ENCODE results near the gene ZNF423. TPM values are rescaled to one million over a fixed set of nuclear protein-coding genes. Genes with fewer than 3 reads are reported as not detected.

Gene ZNF423
- total RNA-seq, 2 experiments from 2014 or later = not detected

DNA sequence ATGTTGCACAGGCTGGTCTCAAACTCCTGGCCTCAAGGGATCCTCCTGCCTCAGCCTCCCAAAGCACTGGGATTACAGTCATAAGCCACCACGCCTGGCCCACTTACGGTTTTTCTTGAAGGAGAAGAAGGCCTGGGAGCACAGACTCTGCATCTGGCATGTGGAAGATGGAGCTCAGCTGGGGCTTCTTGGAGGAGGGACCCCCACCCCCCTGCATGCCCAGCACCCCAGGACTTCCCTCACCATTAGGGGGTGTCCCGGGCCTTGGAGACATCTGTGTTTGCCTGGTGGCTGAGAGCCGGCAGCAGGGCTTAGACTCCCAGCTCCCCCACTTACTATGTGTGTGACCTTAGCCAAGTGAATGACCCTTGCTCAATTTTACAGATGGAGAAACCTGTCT lies 204.7 kb downstream of the ZNF423 start:
- no peak for DNase-seq
- H3K27ac Mint-ChIP-seq = no peak overlapping the region
- ChIA-PET CTCF (no interaction called here), POLR2A (no interaction called here)
- H3K4me3 Mint-ChIP-seq = no peak overlapping the region
- H3K36me3 Mint-ChIP-seq (ENCODE audit: low read depth) = peaks cover 2% of the 10 kb centered on the region
- no peaks in the 10 kb centered on the region for H3K27me3 Mint-ChIP-seq
- no peaks in the 10 kb centered on the region for H3K4me1 Mint-ChIP-seq
- peaks cover 20% of the 10 kb centered on the region for H3K9me3 Mint-ChIP-seq

DNA sequence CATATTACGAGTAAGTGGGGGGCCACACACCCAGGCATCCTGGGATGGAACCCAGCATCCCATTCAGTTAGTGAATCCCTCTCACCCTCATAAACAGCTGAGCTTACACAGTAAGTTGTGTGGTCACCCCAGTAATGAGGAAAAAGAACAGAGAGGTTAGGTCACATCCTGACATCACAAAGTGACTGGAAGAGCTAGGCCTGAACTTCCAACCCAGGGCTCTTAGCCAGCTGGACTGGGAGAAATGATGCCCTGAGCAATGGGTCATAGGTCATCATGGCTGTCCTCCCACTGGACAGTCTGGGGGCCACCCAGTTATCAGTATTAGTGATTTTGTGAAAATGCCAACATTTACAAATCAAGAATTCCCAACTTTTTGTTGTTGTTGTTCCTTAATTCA lies 205.3 kb downstream of the ZNF423 start:
- POLR2A ChIA-PET = no interaction called here
- Mint-ChIP-seq H3K4me1 (no peaks in the 10 kb centered on the region), H3K36me3 (ENCODE audit: low read depth) (peaks cover 2% of the 10 kb centered on the region), H3K27ac (no peak overlapping the region), H3K9me3 (peaks cover 26% of the 10 kb centered on the region), H3K4me3 (no peak overlapping the region), H3K27me3 (no peaks in the 10 kb centered on the region)
- DNase-seq = no peak
- CTCF ChIA-PET = no interaction called here

DNA sequence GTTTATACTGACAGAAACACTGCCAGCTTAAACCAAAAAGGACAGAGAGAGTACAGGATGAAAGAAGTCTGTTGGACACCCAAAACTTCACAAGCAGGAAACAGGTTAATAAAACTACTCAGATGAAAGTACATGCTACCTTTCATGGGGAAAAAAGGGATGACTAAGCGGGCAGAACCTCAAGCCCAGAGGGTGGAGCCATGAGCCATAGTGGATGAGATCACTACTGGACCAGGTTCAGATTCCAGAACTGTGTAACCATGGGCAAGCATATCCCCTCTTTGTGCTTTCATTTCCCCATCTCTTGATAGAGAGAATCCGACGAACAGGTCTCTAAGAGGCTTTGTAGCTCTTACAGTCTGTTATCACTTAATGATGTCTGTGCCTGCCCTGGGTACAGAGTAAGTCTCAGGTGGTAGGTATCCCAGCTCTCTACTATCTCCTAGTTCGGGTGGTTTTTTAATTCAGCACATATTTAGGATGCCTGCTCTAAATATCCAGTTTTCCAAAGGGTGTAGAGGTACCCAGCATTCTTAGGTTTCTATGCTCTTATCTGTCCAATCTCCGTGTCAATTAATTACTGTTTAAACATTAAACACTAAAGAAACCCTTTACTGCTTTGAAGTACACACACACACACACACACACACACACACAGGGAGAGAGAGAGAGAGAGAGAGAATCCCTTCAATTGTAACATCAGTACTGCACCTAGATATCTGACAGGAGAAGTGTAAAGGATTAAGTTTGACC lies 206.7 kb downstream of the ZNF423 start:
- Mint-ChIP-seq H3K4me3 (no peak overlapping the region), H3K9me3 (peaks cover 26% of the 10 kb centered on the region), H3K4me1 (no peaks in the 10 kb centered on the region), H3K27me3 (no peaks in the 10 kb centered on the region), H3K36me3 (ENCODE audit: low read depth) (peaks cover 2% of the 10 kb centered on the region), H3K27ac (no peak overlapping the region)
- CTCF ChIA-PET = no interaction called here
- POLR2A ChIA-PET = no interaction called here
- DNase-seq = no peak

DNA sequence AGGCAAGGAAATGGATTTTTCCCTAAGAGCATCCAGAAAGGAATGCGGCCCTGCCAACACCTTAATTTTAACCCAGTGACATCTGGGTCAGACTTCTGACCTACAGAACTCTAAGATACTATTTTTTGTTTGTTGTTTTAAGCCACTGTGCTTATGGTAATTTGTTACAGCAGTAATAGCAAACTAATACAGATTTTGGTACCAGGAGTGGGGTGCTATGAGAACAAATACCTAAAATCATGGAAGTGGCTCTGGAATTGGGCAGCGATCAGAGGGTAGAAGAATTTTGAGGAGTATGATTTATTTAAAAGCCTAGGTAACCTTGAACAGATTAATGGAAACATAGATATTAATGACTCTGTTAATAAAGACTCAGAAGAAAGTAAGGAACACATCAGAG lies 208.2 kb downstream of the ZNF423 start:
- H3K4me1 Mint-ChIP-seq = no peaks in the 10 kb centered on the region
- H3K27ac Mint-ChIP-seq = no peak overlapping the region
- no peak overlapping the region for H3K4me3 Mint-ChIP-seq
- POLR2A ChIA-PET = no interaction called here
- no peak for DNase-seq
- H3K36me3 Mint-ChIP-seq (ENCODE audit: low read depth) = peaks cover 2% of the 10 kb centered on the region
- H3K27me3 Mint-ChIP-seq = no peaks in the 10 kb centered on the region
- H3K9me3 Mint-ChIP-seq = peaks cover 26% of the 10 kb centered on the region
- CTCF ChIA-PET = no interaction called here

DNA sequence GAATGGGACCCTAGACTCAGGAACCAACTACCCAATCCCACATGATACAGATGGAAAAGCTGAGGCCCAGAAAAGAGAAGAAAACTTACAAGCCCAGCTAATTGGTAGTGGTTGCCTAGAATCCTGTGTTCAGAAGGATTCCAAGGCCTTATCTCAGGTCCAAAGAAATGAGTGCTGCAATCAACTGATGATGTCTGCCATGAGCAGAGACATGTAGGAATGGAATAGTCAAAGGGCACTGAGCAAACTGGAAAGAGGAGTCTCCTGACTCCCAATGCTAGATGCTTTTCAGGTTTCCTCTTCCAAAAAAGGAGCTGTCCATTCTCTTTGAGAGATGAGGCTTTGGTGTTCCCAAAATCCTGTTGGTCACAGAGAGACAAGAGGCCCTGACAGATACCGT lies 210.6 kb downstream of the ZNF423 start:
- no peaks in the 10 kb centered on the region for H3K27me3 Mint-ChIP-seq
- H3K36me3 Mint-ChIP-seq (ENCODE audit: low read depth) = peaks cover 2% of the 10 kb centered on the region
- no peak overlapping the region for H3K27ac Mint-ChIP-seq
- H3K4me1 Mint-ChIP-seq = no peaks in the 10 kb centered on the region
- peaks cover 26% of the 10 kb centered on the region for H3K9me3 Mint-ChIP-seq
- no peak for DNase-seq
- H3K4me3 Mint-ChIP-seq = no peak overlapping the region
- CTCF ChIA-PET = no interaction called here
- POLR2A ChIA-PET = no interaction called here

DNA sequence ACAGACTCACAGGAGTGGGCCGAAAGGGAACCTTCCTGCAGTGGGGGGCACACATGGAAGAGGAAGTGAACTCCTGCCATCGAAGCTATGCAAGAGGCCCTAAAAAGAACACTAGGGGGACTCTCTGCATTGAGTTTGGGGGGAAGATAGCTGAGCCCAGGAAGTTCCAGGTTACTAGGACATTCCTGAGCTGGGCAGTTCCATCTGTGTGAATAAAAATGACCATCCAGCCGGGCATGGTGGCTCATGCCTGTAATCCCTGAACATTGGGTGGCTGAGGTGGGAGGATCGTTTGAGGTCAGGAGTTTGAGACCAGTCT lies 211.8 kb downstream of the ZNF423 start:
- no peak overlapping the region for H3K4me3 Mint-ChIP-seq
- POLR2A ChIA-PET = no interaction called here
- no peaks in the 10 kb centered on the region for H3K27me3 Mint-ChIP-seq
- CTCF ChIA-PET = interaction anchor here (0.6 kb wide), 1 partner anchor 469 kb away, joined by 3 read pairs; no protein-coding TSS in a partner anchor
- peaks cover 25% of the 10 kb centered on the region for H3K9me3 Mint-ChIP-seq
- peaks cover 2% of the 10 kb centered on the region for H3K36me3 Mint-ChIP-seq (ENCODE audit: low read depth)
- DNase-seq = no peak
- H3K4me1 Mint-ChIP-seq = no peaks in the 10 kb centered on the region
- H3K27ac Mint-ChIP-seq = no peak overlapping the region

DNA sequence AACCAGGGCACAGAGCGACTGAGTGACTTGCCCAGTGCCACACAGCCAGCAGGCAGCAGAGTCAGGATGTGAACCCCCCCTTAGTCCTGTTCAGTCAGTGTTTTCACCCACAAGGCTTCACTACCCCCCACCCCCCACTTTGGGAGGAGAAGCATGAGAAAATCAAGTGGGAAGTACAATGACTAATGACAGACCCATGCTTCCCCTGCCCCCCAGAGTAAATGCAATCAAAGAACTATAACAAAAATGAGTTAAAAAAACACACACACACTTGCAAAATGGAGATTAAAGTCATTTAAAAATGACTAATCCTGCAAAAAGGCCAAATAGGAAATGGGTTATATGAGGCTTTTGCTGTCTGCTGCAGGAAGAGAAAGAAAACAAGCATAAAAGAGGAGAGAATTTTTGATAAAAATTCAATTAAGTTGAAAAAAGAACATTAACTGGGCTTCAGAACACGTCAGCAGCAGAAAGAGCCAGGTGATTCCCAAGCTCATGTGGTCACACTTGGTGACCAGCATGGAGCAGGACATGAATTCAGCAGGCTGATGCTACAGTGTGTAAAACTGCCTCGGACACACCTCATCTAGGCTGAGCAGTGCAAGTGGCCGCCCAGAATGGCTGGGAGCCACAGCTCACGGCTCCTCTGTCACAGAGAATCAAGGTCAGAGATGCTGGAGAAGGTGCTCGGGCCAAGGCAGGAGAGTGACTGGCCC lies 212.3 kb downstream of the ZNF423 start:
- ChIA-PET CTCF (interaction anchor here (0.6 kb wide), 1 partner anchor 470 kb away, joined by 3 read pairs; no protein-coding TSS in a partner anchor), POLR2A (no interaction called here)
- Mint-ChIP-seq H3K36me3 (ENCODE audit: low read depth) (peaks cover 2% of the 10 kb centered on the region), H3K9me3 (peaks cover 19% of the 10 kb centered on the region), H3K27ac (no peak overlapping the region), H3K4me3 (no peak overlapping the region), H3K27me3 (no peaks in the 10 kb centered on the region), H3K4me1 (no peaks in the 10 kb centered on the region)
- DNase-seq = no peak

DNA sequence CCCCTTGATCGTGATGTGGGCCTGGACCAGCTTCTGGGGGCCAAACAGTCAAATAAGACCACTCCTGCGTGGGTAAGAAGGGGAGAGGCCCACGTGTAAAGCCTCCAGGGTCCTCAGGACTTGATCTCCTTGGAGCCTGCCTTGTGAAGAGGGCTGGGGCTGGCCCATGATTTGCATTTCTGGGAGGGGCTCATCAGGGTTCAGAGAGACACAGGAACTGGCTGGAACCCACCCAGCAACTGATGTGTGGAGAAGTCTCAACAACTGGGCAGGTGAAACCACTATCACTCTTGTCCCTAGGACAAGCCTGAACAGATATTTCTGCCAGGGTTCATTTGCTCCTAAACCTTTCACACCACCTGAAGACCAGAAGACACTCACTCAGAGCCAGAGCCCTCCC lies 214.7 kb downstream of the ZNF423 start:
- H3K4me1 Mint-ChIP-seq = no peaks in the 10 kb centered on the region
- H3K4me3 Mint-ChIP-seq = no peak overlapping the region
- DNase-seq = no peak
- no peak overlapping the region for H3K27ac Mint-ChIP-seq
- no peaks in the 10 kb centered on the region for H3K36me3 Mint-ChIP-seq (ENCODE audit: low read depth)
- H3K9me3 Mint-ChIP-seq = peaks cover 6% of the 10 kb centered on the region
- ChIA-PET CTCF (interaction anchor here (0.5 kb wide), 1 partner anchor 28 kb away, joined by 3 read pairs; no protein-coding TSS in a partner anchor), POLR2A (no interaction called here)
- no peaks in the 10 kb centered on the region for H3K27me3 Mint-ChIP-seq

DNA sequence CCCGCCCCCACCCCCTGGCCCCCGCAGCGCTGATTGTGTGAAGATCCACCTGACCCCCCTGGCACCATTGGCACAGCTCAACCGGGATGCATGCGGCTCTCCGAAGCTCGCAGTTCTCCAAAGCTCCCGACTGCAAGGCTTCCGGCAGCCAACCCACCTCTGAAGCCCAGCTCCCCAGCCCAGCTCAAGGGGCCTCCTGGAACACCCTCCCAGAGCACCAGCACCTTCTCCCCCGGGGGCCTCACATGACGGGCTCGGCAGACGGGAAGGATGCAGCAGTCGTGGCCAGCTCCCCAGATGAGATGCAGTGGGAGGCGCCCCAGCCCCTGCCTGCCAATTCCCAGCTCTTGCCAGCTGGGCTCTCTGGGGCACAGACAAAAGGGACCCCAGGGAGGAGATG lies 215.3 kb downstream of the ZNF423 start:
- no peaks in the 10 kb centered on the region for H3K4me1 Mint-ChIP-seq
- H3K4me3 Mint-ChIP-seq = no peak overlapping the region
- H3K9me3 Mint-ChIP-seq = no peaks in the 10 kb centered on the region
- no peak overlapping the region for H3K27ac Mint-ChIP-seq
- ChIA-PET POLR2A (no interaction called here), CTCF (no interaction called here)
- no peaks in the 10 kb centered on the region for H3K36me3 Mint-ChIP-seq (ENCODE audit: low read depth)
- no peak for DNase-seq
- H3K27me3 Mint-ChIP-seq = no peaks in the 10 kb centered on the region

DNA sequence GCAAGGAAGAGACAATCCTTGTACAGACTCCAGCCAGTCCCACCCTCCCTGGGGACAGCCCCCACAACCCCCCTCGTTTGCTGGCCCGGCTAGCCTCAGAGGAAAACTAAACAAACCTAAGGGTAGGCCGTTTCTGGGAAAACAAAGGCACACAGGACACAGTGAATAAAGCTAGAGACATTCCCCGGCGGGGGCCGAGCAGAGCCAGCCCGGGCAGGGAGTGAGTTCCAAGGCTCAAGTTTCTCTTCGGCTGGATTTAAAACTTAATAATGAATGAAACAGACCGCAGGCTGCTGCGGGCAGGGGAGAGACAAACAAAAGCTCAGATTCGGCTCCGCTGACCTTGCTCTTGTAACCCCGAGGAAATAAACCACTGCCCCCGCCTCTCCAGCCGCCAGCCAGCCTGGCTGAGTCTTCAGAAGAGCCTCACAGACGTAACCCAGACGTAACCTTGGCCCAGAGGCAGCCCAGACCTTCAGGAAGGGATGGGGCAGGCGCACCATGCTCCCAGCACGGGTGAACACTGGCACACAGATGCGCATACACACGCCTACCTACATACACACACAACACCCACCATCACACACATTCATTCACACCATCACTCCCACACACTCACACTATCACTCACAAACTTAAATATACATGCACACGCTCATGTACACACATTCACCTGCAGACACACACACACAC lies 216.0 kb downstream of the ZNF423 start:
- H3K9me3 Mint-ChIP-seq = no peaks in the 10 kb centered on the region
- no peaks in the 10 kb centered on the region for H3K36me3 Mint-ChIP-seq (ENCODE audit: low read depth)
- H3K4me3 Mint-ChIP-seq = no peak overlapping the region
- no peaks in the 10 kb centered on the region for H3K27me3 Mint-ChIP-seq
- no peak overlapping the region for H3K27ac Mint-ChIP-seq
- no peaks in the 10 kb centered on the region for H3K4me1 Mint-ChIP-seq
- CTCF ChIA-PET = interaction anchor here (0.6 to 1.3 kb wide), 2 partner anchors 11 to 586 kb away, joined by 3 to 4 read pairs; no protein-coding TSS in a partner anchor
- DNase-seq = no peak
- POLR2A ChIA-PET = no interaction called here

DNA sequence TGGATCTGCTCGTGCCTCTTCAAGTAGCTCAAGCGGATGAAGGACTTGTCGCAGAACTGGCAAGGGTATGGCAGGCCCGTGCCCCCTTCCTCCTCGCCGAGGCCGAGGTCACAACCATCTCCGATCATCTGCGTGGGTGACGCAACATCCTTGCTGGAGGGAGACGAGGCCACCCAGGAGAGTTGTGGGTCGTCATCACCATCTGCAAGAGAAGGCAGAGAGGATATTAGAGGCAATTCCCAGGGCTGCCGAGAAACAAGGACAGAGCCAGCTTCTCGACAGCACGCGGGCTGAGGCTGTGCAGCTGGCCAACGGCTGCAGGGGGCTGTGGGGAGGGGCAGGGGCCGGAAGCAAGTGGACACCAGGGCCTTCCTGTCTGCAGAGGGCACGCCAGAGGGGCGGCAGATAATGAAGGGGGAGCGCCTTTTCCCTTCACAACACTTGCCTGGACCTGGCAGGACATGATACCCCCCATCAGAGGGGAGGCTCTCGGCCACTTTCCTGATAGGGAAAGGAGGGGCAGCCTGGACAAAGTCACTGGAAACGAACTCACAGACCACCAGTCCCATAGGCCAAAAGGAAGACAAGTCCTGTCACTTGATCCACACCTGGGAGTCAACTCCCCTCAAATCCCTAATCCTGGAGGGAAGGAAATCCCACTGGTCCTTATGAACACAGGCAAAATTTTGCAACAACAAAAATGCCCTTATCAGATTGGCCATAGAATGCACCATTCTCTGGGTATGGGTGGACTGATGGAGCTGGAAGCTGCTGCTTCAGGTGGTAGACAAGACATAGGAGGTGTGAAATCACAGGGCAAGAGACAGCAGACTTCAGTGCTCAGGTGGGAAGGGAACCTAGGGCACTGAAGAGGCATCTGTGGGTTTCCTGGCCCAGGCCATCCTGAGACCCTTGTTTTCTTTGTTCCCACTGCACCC lies 217.0 kb downstream of the ZNF423 start:
- H3K36me3 Mint-ChIP-seq (ENCODE audit: low read depth) = no peaks in the 10 kb centered on the region
- no peaks in the 10 kb centered on the region for H3K4me1 Mint-ChIP-seq
- CTCF ChIA-PET = interaction anchor here (0.6 to 1.3 kb wide), 2 partner anchors 10 to 587 kb away, joined by 3 to 4 read pairs; no protein-coding TSS in a partner anchor
- POLR2A ChIA-PET = no interaction called here
- no peak overlapping the region for H3K27ac Mint-ChIP-seq
- H3K4me3 Mint-ChIP-seq = no peak overlapping the region
- no peaks in the 10 kb centered on the region for H3K9me3 Mint-ChIP-seq
- no peaks in the 10 kb centered on the region for H3K27me3 Mint-ChIP-seq
- no peak for DNase-seq

DNA sequence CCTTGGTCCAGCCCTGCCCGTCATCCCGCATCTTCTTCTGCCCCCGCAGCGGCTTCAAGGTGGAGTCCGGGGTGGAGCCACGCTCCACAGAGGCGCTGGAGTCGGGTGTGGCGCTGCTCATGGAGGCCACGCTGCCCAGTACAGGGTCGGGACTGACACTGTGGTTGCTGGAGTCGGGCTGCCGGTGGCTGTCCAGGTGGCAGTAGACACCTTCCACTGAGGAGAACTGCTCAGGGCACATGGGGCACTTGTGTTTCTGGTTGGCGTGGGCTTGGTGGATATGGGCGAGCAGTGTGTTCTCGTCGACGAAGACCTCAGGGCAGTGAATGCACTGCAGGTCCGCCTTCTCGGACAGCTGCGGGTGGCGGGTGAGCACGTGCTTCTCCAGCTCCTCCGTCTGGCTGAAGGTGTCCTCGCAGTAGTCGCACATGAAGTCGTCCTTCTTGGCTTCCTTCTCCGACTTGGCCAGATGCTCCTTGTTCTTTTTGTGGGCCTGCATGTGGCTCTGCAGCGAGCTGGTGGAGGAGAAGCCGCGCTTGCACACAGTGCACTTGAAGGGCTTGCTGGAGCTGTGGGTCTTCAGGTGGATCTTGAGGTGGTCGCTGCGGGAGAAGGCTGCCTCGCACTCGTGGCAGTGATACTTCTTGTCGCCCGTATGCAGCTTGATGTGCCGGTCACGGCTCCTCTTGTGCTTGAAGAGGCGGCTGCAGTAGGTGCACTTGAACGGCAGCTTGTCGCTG lies 217.8 kb downstream of the ZNF423 start:
- H3K4me1 Mint-ChIP-seq = no peaks in the 10 kb centered on the region
- H3K36me3 Mint-ChIP-seq (ENCODE audit: low read depth) = no peaks in the 10 kb centered on the region
- no peaks in the 10 kb centered on the region for H3K27me3 Mint-ChIP-seq
- H3K4me3 Mint-ChIP-seq = no peak overlapping the region
- H3K9me3 Mint-ChIP-seq = no peaks in the 10 kb centered on the region
- no peak overlapping the region for H3K27ac Mint-ChIP-seq
- DNase-seq = no peak
- CTCF ChIA-PET = no interaction called here
- POLR2A ChIA-PET = no interaction called here
